ENCODE results near the gene OGFRL1. TPM values are rescaled to one million over a fixed set of nuclear protein-coding genes. Genes with fewer than 3 reads are reported as not detected.

The OGFRL1 gene
- total and polyA plus RNA-seq, 2 of the 4 experiments (the other 2 are of a cell fraction): 5.4 to 5.7 TPM

DNA sequence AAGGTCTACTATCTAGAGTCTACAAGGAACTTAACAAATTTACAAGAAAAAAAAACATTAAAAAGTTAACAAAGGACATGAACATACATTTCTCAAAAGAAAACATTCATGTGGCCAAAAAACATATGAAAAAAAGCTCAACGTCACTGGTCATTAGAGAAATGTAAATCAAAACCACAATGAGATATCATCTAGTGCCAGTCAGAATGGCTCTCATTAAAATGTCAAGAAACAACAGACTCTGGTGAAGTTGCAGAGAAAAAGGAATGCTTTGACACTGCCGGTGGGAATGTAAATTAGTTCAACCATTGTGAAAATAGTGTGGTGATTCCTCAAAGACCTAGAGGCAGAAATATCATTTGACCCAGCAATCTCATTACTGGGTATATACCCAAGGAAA lies 48.3 kb downstream of the OGFRL1 start:
- no peaks in the 10 kb centered on the region for H3K27me3 ChIP-seq (ENCODE audit: control insufficient read depth, insufficient read depth, low read length)
- ChIA-PET CTCF (interaction anchor here (0.6 kb wide), 1 partner anchor 82 kb away, joined by 3 read pairs; no protein-coding TSS in a partner anchor), POLR2A (ENCODE audit: unreplicated experiment) (no interaction called here)
- H3K9ac ChIP-seq (ENCODE audit: low read depth, low read length): no peak overlapping the region
- H3K4me1 ChIP-seq (ENCODE audit: control insufficient read depth, insufficient read depth, low read length): peaks cover 6% of the 10 kb centered on the region
- no peak overlapping the region for H3K4me2 ChIP-seq (ENCODE audit: low read depth, low read length)
- no peak overlapping the region for H3K23ac ChIP-seq (ENCODE audit: low read depth, low read length)
- no peak overlapping the region for H3K14ac ChIP-seq (replicated peaks; ENCODE audit: low read depth, low read length)
- no peak overlapping the region for H3K27ac ChIP-seq (ENCODE audit: insufficient read depth, low read length)
- no peak overlapping the region for H2BK20ac ChIP-seq (ENCODE audit: low read depth, low read length)
- intact Hi-C loops (cut with micrococcal nuclease) (no loop called here), in situ Hi-C loops (cut with MboI; ENCODE audit: low sequenced_read_pairs) (no loop called here), dilution Hi-C loops (cut with HindIII; ENCODE audit: low sequenced_read_pairs, unreplicated experiment) (no loop called here)
- no peak overlapping the region for H4K5ac ChIP-seq (ENCODE audit: low read depth, low read length)
- TF ChIP-seq POLR2A (IDR thresholded peaks at IDR 0.05; ENCODE audit: low read depth, low read length) (no peak), SMC3 (IDR thresholded peaks at IDR 0.05; ENCODE audit: low read depth, low read length) (no peak), MAZ (IDR thresholded peaks at IDR 0.05; ENCODE audit: borderline replicate concordance, low read depth, low read length) (no peak), MAFK (IDR thresholded peaks at IDR 0.05; ENCODE audit: low read depth, low read length) (no peak), CEBPB (IDR thresholded peaks at IDR 0.05; ENCODE audit: low read depth, low read length) (no peak), BHLHE40 (IDR thresholded peaks at IDR 0.05; ENCODE audit: low read depth, low read length) (no peak), NFE2L2 (IDR thresholded peaks at IDR 0.05; ENCODE audit: low read depth, low read length) (no peak), FOS (IDR thresholded peaks at IDR 0.05; ENCODE audit: low read depth, low read length) (no peak), RFX5 (IDR thresholded peaks at IDR 0.05; ENCODE audit: low read depth, low read length) (no peak), RCOR1 (IDR thresholded peaks at IDR 0.05; ENCODE audit: insufficient replicate concordance, low read length) (no peak), RAD21 (IDR thresholded peaks at IDR 0.05; ENCODE audit: low read length) (no peak)
- TF ChIP-seq, protein P1, sequence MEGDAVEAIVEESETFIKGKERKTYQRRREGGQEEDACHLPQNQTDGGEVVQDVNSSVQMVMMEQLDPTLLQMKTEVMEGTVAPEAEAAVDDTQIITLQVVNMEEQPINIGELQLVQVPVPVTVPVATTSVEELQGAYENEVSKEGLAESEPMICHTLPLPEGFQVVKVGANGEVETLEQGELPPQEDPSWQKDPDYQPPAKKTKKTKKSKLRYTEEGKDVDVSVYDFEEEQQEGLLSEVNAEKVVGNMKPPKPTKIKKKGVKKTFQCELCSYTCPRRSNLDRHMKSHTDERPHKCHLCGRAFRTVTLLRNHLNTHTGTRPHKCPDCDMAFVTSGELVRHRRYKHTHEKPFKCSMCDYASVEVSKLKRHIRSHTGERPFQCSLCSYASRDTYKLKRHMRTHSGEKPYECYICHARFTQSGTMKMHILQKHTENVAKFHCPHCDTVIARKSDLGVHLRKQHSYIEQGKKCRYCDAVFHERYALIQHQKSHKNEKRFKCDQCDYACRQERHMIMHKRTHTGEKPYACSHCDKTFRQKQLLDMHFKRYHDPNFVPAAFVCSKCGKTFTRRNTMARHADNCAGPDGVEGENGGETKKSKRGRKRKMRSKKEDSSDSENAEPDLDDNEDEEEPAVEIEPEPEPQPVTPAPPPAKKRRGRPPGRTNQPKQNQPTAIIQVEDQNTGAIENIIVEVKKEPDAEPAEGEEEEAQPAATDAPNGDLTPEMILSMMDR (conservative IDR thresholded peaks at IDR 0.05; ENCODE audit: low read depth, low read length): no peak
- TF ChIP-seq, protein P2, sequence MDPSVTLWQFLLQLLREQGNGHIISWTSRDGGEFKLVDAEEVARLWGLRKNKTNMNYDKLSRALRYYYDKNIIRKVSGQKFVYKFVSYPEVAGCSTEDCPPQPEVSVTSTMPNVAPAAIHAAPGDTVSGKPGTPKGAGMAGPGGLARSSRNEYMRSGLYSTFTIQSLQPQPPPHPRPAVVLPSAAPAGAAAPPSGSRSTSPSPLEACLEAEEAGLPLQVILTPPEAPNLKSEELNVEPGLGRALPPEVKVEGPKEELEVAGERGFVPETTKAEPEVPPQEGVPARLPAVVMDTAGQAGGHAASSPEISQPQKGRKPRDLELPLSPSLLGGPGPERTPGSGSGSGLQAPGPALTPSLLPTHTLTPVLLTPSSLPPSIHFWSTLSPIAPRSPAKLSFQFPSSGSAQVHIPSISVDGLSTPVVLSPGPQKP (IDR thresholded peaks at IDR 0.05; ENCODE audit: borderline replicate concordance, low read depth, low read length): no peak
- TF ChIP-seq, protein P3, sequence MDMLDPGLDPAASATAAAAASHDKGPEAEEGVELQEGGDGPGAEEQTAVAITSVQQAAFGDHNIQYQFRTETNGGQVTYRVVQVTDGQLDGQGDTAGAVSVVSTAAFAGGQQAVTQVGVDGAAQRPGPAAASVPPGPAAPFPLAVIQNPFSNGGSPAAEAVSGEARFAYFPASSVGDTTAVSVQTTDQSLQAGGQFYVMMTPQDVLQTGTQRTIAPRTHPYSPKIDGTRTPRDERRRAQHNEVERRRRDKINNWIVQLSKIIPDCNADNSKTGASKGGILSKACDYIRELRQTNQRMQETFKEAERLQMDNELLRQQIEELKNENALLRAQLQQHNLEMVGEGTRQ (IDR thresholded peaks at IDR 0.05; ENCODE audit: low read depth, low read length): no peak
- no peak overlapping the region for H2BK5ac ChIP-seq (ENCODE audit: low read depth, low read length, poor library complexity, severe bottlenecking)
- H3K9me1 ChIP-seq (ENCODE audit: insufficient read depth, low read length): peaks cover 5% of the 10 kb centered on the region
- H4K8ac ChIP-seq (ENCODE audit: low read depth in 2 of 2, low read length in 2 of 2): no peak overlapping the region
- peaks cover 3 to 8% of the 10 kb centered on the region in 2 experiments; a peak in 2 of 4 replicates for H3K79me1 ChIP-seq (ENCODE audit: low read depth in 1 of 2, low read length in 2 of 2)
- H4K20me1 ChIP-seq (ENCODE audit: insufficient read depth, low read length): no peaks in the 10 kb centered on the region
- H2BK15ac ChIP-seq (ENCODE audit: low read depth, low read length): no peak overlapping the region
- no peak for ATAC-seq (ENCODE audit: low read depth)
- no peaks in the 10 kb centered on the region for H3K9me3 ChIP-seq (ENCODE audit: control insufficient read depth, insufficient read depth, low read length)
- no CpG with 5 or more reads among the region's 2 CpGs for WGBS, 2 experiments (ENCODE audit: extremely low coverage in 2 of 2, insufficient read length in 1 of 2)
- H3K18ac ChIP-seq (ENCODE audit: low read depth, low read length): no peak overlapping the region
- no peak overlapping the region for H4K91ac ChIP-seq (ENCODE audit: insufficient read depth, low read depth, low read length)
- BruUV-seq (replicated peaks): no TSS peak
- no peak overlapping the region for H2AK5ac ChIP-seq (ENCODE audit: low read depth, low read length)
- no peaks in the 10 kb centered on the region for H3K36me3 ChIP-seq (ENCODE audit: control insufficient read depth, insufficient read depth, low read length)
- H2AFZ ChIP-seq (replicated peaks; ENCODE audit: low read length, poor library complexity): no peak overlapping the region
- no peak overlapping the region for H3K4ac ChIP-seq (ENCODE audit: low read depth, low read length)
- H3K56ac ChIP-seq (ENCODE audit: extremely low read depth, insufficient read depth, low read length): no peak overlapping the region
- DNase-seq: no peak
- no peak overlapping the region for H3K4me3 ChIP-seq (ENCODE audit: insufficient read depth, low read depth, low read length)
- H2AK9ac ChIP-seq (replicated peaks; ENCODE audit: low read depth, low read length, poor library complexity): no peak overlapping the region
- no peak overlapping the region for H2BK120ac ChIP-seq (ENCODE audit: low read depth, low read length)
